HG02798 (cell line): ENCODE measurements around the gene ACOD1.

ENCODE experiments used
- ATAC-seq: cut with Tn5 transposase; IDR thresholded peaks from one replicate; pipeline ENCODE4 v1.9.1; 2021; ENCODE audit warnings: mild to moderate bottlenecking; ENCODE audit not compliant: unreplicated experiment, poor library complexity

The ACOD1 gene

GRCh38 chr13:76982061-76982460 is 33.8 kb downstream of the ACOD1 start:
- no peak for ATAC-seq

- no peak for ATAC-seq
Observed at GRCh38 chr13:76983676-76984075, 35.4 kb downstream of the ACOD1 start.

GRCh38 chr13:76991432-76991795 is 43.1 kb downstream of the ACOD1 start:
- peak; percentile 52 for ATAC-seq

- ATAC-seq, result peak; percentile 97
Observed at GRCh38 chr13:76991796-76992547, 43.7 kb downstream of the ACOD1 start, which contains the start of gene CLN5. CLN5 (plus strand) TSS chr13:76992081; CDS start chr13:76992099, 18 bp downstream.

GRCh38 chr13:76992548-76993001 is 44.3 kb downstream of the ACOD1 start:
- ATAC-seq, result no peak

GRCh38 chr13:76993021-76993420 is 44.7 kb downstream of the ACOD1 start:
- ATAC-seq, result no peak

GRCh38 chr13:76993473-76993872 is 45.2 kb downstream of the ACOD1 start:
- ATAC-seq, result no peak

GRCh38 chr13:76994281-76994680 is 46.0 kb downstream of the ACOD1 start:
- ATAC-seq, result no peak

GRCh38 chr13:77000475-77000874 is 52.2 kb downstream of the ACOD1 start:
- no peak for ATAC-seq

GRCh38 chr13:77001540-77001939 is 53.2 kb downstream of the ACOD1 start:
- ATAC-seq, result no peak

- no peak for ATAC-seq
Observed at GRCh38 chr13:77001963-77002587, 53.8 kb downstream of the ACOD1 start.

GRCh38 chr13:77002590-77003190 is 54.4 kb downstream of the ACOD1 start:
- ATAC-seq, result no peak
